ENCODE data around the gene ELK4. TPM values are rescaled to one million over a fixed set of nuclear protein-coding genes. Genes with fewer than 3 reads are reported as not detected.

ELK4 gene
- total and polyA plus RNA-seq, 2 of the 8 experiments (the other 6 are each of a cell fraction or from before 2014, with no cell fraction given): 2.9 to 26.3 TPM

DNA sequence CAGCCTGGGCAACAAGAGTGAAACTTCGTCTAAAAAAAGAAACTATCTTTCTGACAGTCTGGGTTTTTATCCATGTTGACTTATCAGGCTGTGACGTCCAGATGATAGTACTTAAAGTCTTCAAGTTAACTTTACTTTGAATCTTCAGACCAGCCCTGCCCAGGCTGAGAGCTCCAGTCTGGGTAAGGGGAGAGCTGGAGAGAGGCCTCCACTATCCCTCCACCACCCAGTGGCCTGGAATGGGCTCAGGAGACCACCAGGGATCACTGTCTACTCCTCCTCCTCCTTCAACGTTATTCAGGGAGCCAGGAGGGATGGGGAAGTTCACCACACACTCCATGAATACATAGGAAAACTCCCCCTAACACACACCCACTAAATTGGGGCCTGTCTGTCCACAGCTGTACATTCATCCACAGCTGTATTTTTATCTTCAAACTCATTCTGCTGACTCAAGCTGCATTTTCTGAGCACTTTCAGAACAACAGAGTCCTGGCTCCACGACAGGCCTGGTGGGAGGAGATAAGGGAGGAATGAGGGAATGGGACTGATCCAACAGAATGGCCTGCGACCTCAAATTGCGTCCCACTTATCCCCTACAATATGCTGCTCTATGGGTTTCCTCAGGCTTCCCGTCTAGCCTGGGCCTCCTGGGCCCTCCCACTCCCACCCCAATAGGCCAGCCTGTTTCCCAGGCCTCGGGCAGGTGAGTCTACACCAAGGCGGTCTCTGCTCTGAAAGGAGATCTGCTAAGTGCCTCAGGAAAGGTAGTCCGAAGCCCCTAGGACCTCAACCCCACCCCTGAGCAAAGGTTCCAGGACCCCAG, 46.7 kb upstream of the ELK4 start (continued):
- TF ChIP-seq, protein P1, sequence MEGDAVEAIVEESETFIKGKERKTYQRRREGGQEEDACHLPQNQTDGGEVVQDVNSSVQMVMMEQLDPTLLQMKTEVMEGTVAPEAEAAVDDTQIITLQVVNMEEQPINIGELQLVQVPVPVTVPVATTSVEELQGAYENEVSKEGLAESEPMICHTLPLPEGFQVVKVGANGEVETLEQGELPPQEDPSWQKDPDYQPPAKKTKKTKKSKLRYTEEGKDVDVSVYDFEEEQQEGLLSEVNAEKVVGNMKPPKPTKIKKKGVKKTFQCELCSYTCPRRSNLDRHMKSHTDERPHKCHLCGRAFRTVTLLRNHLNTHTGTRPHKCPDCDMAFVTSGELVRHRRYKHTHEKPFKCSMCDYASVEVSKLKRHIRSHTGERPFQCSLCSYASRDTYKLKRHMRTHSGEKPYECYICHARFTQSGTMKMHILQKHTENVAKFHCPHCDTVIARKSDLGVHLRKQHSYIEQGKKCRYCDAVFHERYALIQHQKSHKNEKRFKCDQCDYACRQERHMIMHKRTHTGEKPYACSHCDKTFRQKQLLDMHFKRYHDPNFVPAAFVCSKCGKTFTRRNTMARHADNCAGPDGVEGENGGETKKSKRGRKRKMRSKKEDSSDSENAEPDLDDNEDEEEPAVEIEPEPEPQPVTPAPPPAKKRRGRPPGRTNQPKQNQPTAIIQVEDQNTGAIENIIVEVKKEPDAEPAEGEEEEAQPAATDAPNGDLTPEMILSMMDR (IDR thresholded peaks at IDR 0.05; ENCODE audit: control extremely low read depth in 1 of 3, insufficient read depth in 1 of 3, low read depth in 1 of 3, low read length in 3 of 3): no peak
- no peak for TF ChIP-seq NRF1 (IDR thresholded peaks at IDR 0.05; ENCODE audit: low read depth, low read length)
- TF ChIP-seq CHD2 (IDR thresholded peaks at IDR 0.05; ENCODE audit: low read length): no peak
- TF ChIP-seq ZNF274 (IDR thresholded peaks at IDR 0.05; ENCODE audit: borderline replicate concordance, extremely low read depth, low read length): no peak
- no peak for TF ChIP-seq BRCA1 (IDR thresholded peaks at IDR 0.05; ENCODE audit: low read depth, low read length)
- no peak for TF ChIP-seq MAFK (IDR thresholded peaks at IDR 0.05; ENCODE audit: low read depth, low read length)
- TF ChIP-seq GABPA (IDR thresholded peaks at IDR 0.05; ENCODE audit: borderline replicate concordance, insufficient read depth, low read length): no peak
- TF ChIP-seq SP4 (IDR thresholded peaks at IDR 0.05; ENCODE audit: low read length): no peak
- no peak for TF ChIP-seq KDM5A (IDR thresholded peaks at IDR 0.05; ENCODE audit: low read length)
